K562 (cell line): ENCODE data around the gene DYNLT4. TPM values are rescaled to one million over a fixed set of nuclear protein-coding genes. Genes with fewer than 3 reads are reported as not detected.

Experiments
- ATAC-seq: fragments of 200-7000 bp; cut with Tn5 transposase; 3 replicates; pipeline ENCODE4 v1.9.1; 2020; ENCODE audit warnings: moderate library complexity
- BruUV-seq: library from RNA; stranded (reverse); fragments of 400-500 nt; replicated peaks from 2 replicates; lab custom pipeline; 2021; lab: Mats Ljungman, UMichigan
- CTCF ChIA-PET: fragments of 300-600 bp; formaldehyde crosslinking; extraction: SDS; loops from one replicate; lab custom pipeline; 2021; ENCODE audit warnings: low intra/inter-chr PET ratio; lab: Yijun Ruan, JAX
- POLR2A ChIA-PET: fragments of 300-600, 350-650 bp; sonication (Branson Sonifier 250); formaldehyde crosslinking; extraction: SDS; loops from one replicate; lab custom pipeline; 2021; ENCODE audit warnings: antibody characterized with exemption, inconsistent platforms; lab: Yijun Ruan, JAX
- DNase-seq, 4 experiments: peaks; one replicate each; pipeline versions ENCODE4 v3.0.0 to v3.0.0-alpha.2; 2011 to 2018; ENCODE audit warnings: low spot score in 3 of 4, mixed read lengths in 3 of 4; ENCODE audit errors: extremely low read depth in 1 of 4
- FAIRE-seq: peaks from 2 replicates; lab custom pipeline; 2011; peaks lifted over from hg19 to GRCh38; lab: Jason Lieb, UNC
- H2AFZ ChIP-seq: 2 replicates; pipeline ENCODE4 v1.6.0; 2011; ENCODE audit warnings: low read depth, low read length, control low read depth, inconsistent platforms
- H3K27ac ChIP-seq: fragments of 200-600 bp; 3 replicates; pipeline ENCODE4 v1.8.0; 2011; ENCODE audit warnings: low read depth, mild to moderate bottlenecking, control low read depth, inconsistent platforms, low read length, moderate library complexity, mixed read lengths; ENCODE audit errors: extremely low read depth
- H3K27me3 ChIP-seq, 2 experiments: fragments of 300-600 bp in 1 of 2; 2 replicates in 1 of 2; 3 replicates in 1 of 2; pipeline versions ENCODE4 v1.6.0 to v1.8.0; 2011; ENCODE audit warnings: inconsistent platforms in 2 of 2, low read length in 2 of 2, mild to moderate bottlenecking in 1 of 2, mixed read lengths in 1 of 2, moderate library complexity in 1 of 2; ENCODE audit not compliant: control insufficient read depth in 2 of 2, insufficient read depth in 2 of 2
- H3K36me3 ChIP-seq: fragments of 300-600 bp; 3 replicates; pipeline ENCODE4 v1.8.0; 2011; ENCODE audit warnings: mild to moderate bottlenecking, low read length, inconsistent platforms; ENCODE audit not compliant: control insufficient read depth, insufficient read depth
- H3K4me1 ChIP-seq, 2 experiments: fragments of 200-600 bp in 1 of 2; replicated peaks in 1 of 2; 2 replicates in 1 of 2; 3 replicates in 1 of 2; pipeline versions ENCODE4 v1.5.1 to v1.8.0; 2011; ENCODE audit warnings: inconsistent platforms in 2 of 2, low read length in 2 of 2, mild to moderate bottlenecking in 1 of 2, mixed read lengths in 1 of 2, moderate library complexity in 1 of 2; ENCODE audit not compliant: control insufficient read depth in 2 of 2, insufficient read depth in 2 of 2
- H3K4me2 ChIP-seq: 2 replicates; pipeline ENCODE4 v1.6.1; 2011; ENCODE audit warnings: low read length, control low read depth, inconsistent platforms, mixed read lengths; ENCODE audit not compliant: insufficient read depth
- H3K4me3 ChIP-seq: fragments of 200-600 bp; sonication (generic), shearing (Covaris generic); 2 replicates; pipeline ENCODE4 v1.5.1; 2016; ENCODE audit warnings: control low read depth, inconsistent platforms
- H3K79me2 ChIP-seq: fragments of 200-600 bp; 3 replicates; pipeline ENCODE4 v1.8.0; 2011; ENCODE audit warnings: low read length, inconsistent platforms; ENCODE audit not compliant: control insufficient read depth, insufficient read depth
- H3K9ac ChIP-seq, 2 experiments: 2 replicates each; pipeline versions ENCODE4 v1.6.0 to v1.6.1; 2011; ENCODE audit warnings: low read depth in 2 of 2, low read length in 2 of 2, control low read depth in 1 of 2, inconsistent platforms in 1 of 2, mild to moderate bottlenecking in 1 of 2, mixed read lengths in 1 of 2; ENCODE audit not compliant: insufficient read depth in 1 of 2
- H3K9me1 ChIP-seq: one replicate; pipeline ENCODE4 v1.6.0; 2011; ENCODE audit warnings: inconsistent platforms, mild to moderate bottlenecking, low read length, moderate library complexity; ENCODE audit not compliant: control insufficient read depth, insufficient read depth
- H3K9me3 ChIP-seq: replicated peaks from 2 replicates; pipeline ENCODE4 v1.5.1; 2011; ENCODE audit warnings: low read depth, low read length, inconsistent platforms; ENCODE audit not compliant: control insufficient read depth, insufficient read depth
- H4K20me1 ChIP-seq: replicated peaks from 2 replicates; pipeline ENCODE4 v1.6.1; 2011; ENCODE audit warnings: low read length, inconsistent platforms, mixed read lengths; ENCODE audit not compliant: control insufficient read depth, insufficient read depth
- ADNP ChIP-seq: fragments of 200-800 bp; sonication (Bioruptor generic); IDR thresholded peaks from 2 replicates; pipeline ENCODE4 v1.6.1; 2016; ENCODE audit warnings: missing genetic modification characterization, missing compliant biosample characterization
- ARHGAP35 ChIP-seq: fragments of 450-650 bp; IDR thresholded peaks from 2 replicates; pipeline ENCODE4 v1.6.1; 2018; ENCODE audit not compliant: partially characterized antibody
- FOXJ2 ChIP-seq: fragments of 200-800 bp; sonication (Bioruptor generic); IDR thresholded peaks from 2 replicates; pipeline ENCODE4 v1.6.1; 2016; ENCODE audit warnings: missing genetic modification characterization, missing compliant biosample characterization
- GATAD2A ChIP-seq: fragments of 450-650 bp; IDR thresholded peaks from 2 replicates; pipeline ENCODE4 v1.6.1; 2017
- GTF2E2 ChIP-seq: fragments of 200-800 bp; sonication (Bioruptor generic); IDR thresholded peaks from 2 replicates; pipeline ENCODE4 v1.6.1; 2016; ENCODE audit warnings: missing genetic modification characterization, missing compliant biosample characterization
- MEF2D ChIP-seq: conservative IDR thresholded peaks from 2 replicates; pipeline ENCODE4 v1.6.1; 2016; ENCODE audit warnings: low read depth, missing genetic modification characterization, missing compliant biosample characterization
- NFATC3 ChIP-seq: fragments of 450-650 bp; IDR thresholded peaks from 2 replicates; pipeline ENCODE4 v1.6.1; 2017; ENCODE audit warnings: mild to moderate bottlenecking
- OTX1 ChIP-seq: fragments of 450-650 bp; formaldehyde crosslinking; IDR thresholded peaks from 2 replicates; pipeline ENCODE4 v1.4.0; 2022; ENCODE audit warnings: mild to moderate bottlenecking
- RBM15 ChIP-seq: fragments of 200-400 bp; formaldehyde crosslinking; IDR thresholded peaks from 2 replicates; pipeline ENCODE4 v1.6.1; 2018; ENCODE audit warnings: mild to moderate bottlenecking, low read length, moderate library complexity; ENCODE audit not compliant: insufficient read depth
- SNIP1 ChIP-seq: fragments of 450-650 bp; IDR thresholded peaks from 2 replicates; pipeline ENCODE4 v1.7.1; 2017; ENCODE audit warnings: low read depth, mild to moderate bottlenecking
- ZNF436 ChIP-seq: fragments of 250-450, 450-650 bp; sonication (Bioruptor Pico); formaldehyde crosslinking; IDR thresholded peaks from 2 replicates; pipeline ENCODE4 v1.7.0; 2020; ENCODE audit warnings: mild to moderate bottlenecking
- ZNF668 ChIP-seq: fragments of 250-450 bp; sonication (Bioruptor Pico); IDR thresholded peaks from 2 replicates; pipeline ENCODE4 v1.8.0; 2022; ENCODE audit warnings: mild to moderate bottlenecking, inconsistent platforms
- ZNF695 ChIP-seq: fragments of 450-650 bp; formaldehyde crosslinking; IDR thresholded peaks from 2 replicates; pipeline ENCODE4 v1.4.0; 2020; ENCODE audit warnings: mild to moderate bottlenecking, moderate library complexity
- WGBS: fragments of 100-300 bp; shearing (Covaris generic); methylation state at CpG from one replicate; pipeline ENCODE4 v1.1.6; 2016; ENCODE audit warnings: low coverage, mixed read lengths; ENCODE audit not compliant: insufficient coverage; ENCODE audit errors: missing lambda C conversion rate; 5-methylcytosine and 5-hydroxymethylcytosine counted together
- in situ Hi-C: fragments of 300-500 bp; cut with MboI; formaldehyde crosslinking; loops from 4 replicates; pipeline ENCODE4 v1.15.0; 2018; ENCODE audit warnings: inconsistent platforms, mixed read lengths
- intact Hi-C: fragments of 100-400 bp; cut with micrococcal nuclease; formaldehyde crosslinking; loops from 2 replicates; pipeline ENCODE4 v1.14.2; 2022
- polyA plus RNA-seq, 8 experiments: library from polyadenylated mRNA; depleted of rRNA in 4 of 8; stranded (reverse) in 5 of 8; unstranded in 3 of 8; fragments of >200 nt; fragmentation: Nextera tagmentation in 2 of 8; fragmentation: Illumina TruSeq in 1 of 8; extraction: Ambion mirVana in 2 of 8; extraction: Trizol in 1 of 8; gene quantifications; 2 replicates each; pipeline versions ENCODE4 v1.2.1 to v1.2.3, GENCODE V29; 2011 to 2014; ENCODE audit warnings: inconsistent platforms in 1 of 8, missing spikeins in 1 of 8
- total RNA-seq, 7 experiments: library from RNA; depleted of rRNA in 6 of 7; stranded (reverse); fragments of >200 nt in 6 of 7; fragmentation: Illumina TruSeq in 2 of 7; extraction: Trizol in 2 of 7; gene quantifications; 2 replicates each; pipeline versions ENCODE4 v1.2.1 to v1.2.3, GENCODE V29; 2011 to 2021; ENCODE audit warnings: low replicate concordance in 1 of 7
- TF ChIP-seq, protein P1 (sequence below): fragments of 450-650 bp; formaldehyde crosslinking; IDR thresholded peaks from 2 replicates; pipeline ENCODE4 v1.4.0; 2020; ENCODE audit warnings: mild to moderate bottlenecking, moderate library complexity
- TF ChIP-seq, protein P2 (sequence below): sonication (generic); formaldehyde crosslinking; IDR thresholded peaks from 2 replicates; pipeline ENCODE4 v1.9.0; 2022; ENCODE audit warnings: mild to moderate bottlenecking, missing genetic modification reagents
- TF ChIP-seq, protein P3 (sequence below): fragments of 250-450 bp; sonication (Bioruptor Pico); IDR thresholded peaks from 2 replicates; pipeline ENCODE4 v1.8.0; 2022; ENCODE audit warnings: moderate library complexity, mild to moderate bottlenecking, inconsistent platforms
- TF ChIP-seq, protein P4 (sequence below): fragments of 450-650 bp; formaldehyde crosslinking; IDR thresholded peaks from 2 replicates; pipeline ENCODE4 v1.4.0; 2020; ENCODE audit warnings: mild to moderate bottlenecking, moderate library complexity

DYNLT4 gene
- total and polyA plus RNA-seq, 9 of the 15 experiments (the other 6 are each of a cell fraction or from before 2014, with no cell fraction given), result 0.29 to 0.73 TPM; not detected in 7

DNA sequence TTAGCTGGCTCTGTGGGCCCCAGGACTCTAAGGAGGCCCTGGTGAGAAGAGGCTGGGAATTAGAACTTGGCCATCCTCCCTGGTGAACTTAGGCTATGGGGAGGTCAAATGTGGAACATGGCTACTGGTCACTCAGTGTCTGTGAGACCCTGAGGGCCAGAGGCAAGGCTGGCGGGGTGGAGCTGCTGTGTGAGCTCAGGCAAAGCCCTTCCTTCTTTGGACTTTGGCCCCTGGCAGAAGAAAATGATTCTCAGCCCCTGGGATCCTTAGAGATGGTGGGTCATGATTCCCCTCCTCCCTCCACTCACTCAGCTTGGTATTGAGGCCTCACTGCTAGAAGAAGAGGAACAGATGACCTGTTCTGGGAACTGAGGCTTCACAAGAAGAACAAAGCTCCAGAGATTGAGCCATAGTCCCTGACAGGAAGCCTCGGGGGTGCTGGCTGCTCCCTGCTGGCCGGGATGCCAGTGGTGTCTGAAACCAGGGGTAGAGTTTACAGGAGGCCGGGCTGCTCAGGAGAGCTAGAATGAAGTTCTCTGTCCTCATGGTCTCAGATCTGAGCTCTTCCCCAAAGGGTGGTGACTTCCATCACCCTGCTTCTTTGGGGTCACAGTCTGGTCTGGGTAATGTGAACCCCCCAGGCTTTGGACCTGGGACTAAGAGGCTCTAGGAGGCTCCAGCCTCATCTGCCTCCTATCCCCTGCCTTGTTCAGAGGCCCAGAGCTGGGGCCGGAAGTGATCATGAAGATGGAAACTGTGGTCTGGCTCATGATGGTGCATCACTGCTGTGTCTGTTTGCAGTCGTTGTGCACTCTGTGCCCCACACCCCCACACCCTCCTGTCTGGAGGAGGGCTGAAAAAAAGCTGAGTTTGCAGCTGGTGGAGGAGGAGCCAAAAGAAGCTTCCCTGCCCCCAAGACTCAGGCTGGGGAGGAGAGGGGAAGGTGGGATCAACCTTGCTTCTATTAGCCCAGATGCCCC lies 2.1 kb upstream of the DYNLT4 start:
- Histone ChIP-seq H3K27me3 (no peaks in the 10 kb centered on the region), H3K9ac (peak overlapping the region; percentile 86 to 92), H2AFZ (peak overlapping the region; percentile 96), H3K4me2 (peak overlapping the region; percentile 80), H3K79me2 (peaks cover 14% of the 10 kb centered on the region; the same call in 1 of the 3 replicates), H3K27ac (peak overlapping the region; percentile 100), H3K9me3 (no peaks in the 10 kb centered on the region), H3K9me1 (peaks cover 6% of the 10 kb centered on the region), H3K4me3 (peak overlapping the region; percentile 30), H3K4me1 (peaks cover 59 to 73% of the 10 kb centered on the region in 2 experiments), H3K36me3 (peaks cover 26% of the 10 kb centered on the region; the same call in 2 of the 3 replicates), H4K20me1 (no peaks in the 10 kb centered on the region)
- FAIRE-seq (peak; percentile 78), ATAC-seq (no peak), DNase-seq (peak in 3 of 4 experiments; percentile 36 to 72 (median 56))
- WGBS, result 43% methylated on average over 6 of the region's 6 CpGs
- POLR2A ChIA-PET, result interaction anchor here (0.6 to 16.9 kb wide), 20 partner anchors 9 to 534 kb away, joined by 3 to 594 read pairs (median 5); partner anchors contain the start of genes BEST4, HECTD3, PLK3 and RNU5D-1
- CTCF ChIA-PET, result no interaction called here
- intact Hi-C loops (loop anchor here (10.0 kb wide), 1 partner anchor 174 kb away; no protein-coding TSS in a partner anchor), in situ Hi-C loops (loop anchor here (10.0 kb wide), 1 partner anchor 686 kb away; the partner anchor contains the start of gene TESK2)
- BruUV-seq, result TSS peak; percentile 0
- TF ChIP-seq NFATC3, result no peak
- no peak for TF ChIP-seq ZNF436
- TF ChIP-seq, protein P1, sequence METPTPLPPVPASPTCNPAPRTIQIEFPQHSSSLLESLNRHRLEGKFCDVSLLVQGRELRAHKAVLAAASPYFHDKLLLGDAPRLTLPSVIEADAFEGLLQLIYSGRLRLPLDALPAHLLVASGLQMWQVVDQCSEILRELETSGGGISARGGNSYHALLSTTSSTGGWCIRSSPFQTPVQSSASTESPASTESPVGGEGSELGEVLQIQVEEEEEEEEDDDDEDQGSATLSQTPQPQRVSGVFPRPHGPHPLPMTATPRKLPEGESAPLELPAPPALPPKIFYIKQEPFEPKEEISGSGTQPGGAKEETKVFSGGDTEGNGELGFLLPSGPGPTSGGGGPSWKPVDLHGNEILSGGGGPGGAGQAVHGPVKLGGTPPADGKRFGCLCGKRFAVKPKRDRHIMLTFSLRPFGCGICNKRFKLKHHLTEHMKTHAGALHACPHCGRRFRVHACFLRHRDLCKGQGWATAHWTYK (CRISPR knock-in tag), result no peak
- TF ChIP-seq, protein P2, sequence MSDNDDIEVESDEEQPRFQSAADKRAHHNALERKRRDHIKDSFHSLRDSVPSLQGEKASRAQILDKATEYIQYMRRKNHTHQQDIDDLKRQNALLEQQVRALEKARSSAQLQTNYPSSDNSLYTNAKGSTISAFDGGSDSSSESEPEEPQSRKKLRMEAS (CRISPR knock-in tag), result peak; percentile 11
- no peak for TF ChIP-seq SNIP1
- no peak for TF ChIP-seq GATAD2A
- TF ChIP-seq RBM15, result no peak
- 0 out of 2 replicates have a peak, but pooled peaks have one; percentile 55 for TF ChIP-seq GTF2E2 (tag)
- no peak for TF ChIP-seq MEF2D (tag)
- TF ChIP-seq ZNF668 (CRISPR knock-in tag), result no peak
- no peak for TF ChIP-seq FOXJ2 (tag)
- TF ChIP-seq ZNF695 (CRISPR knock-in tag), result no peak
- no peak for TF ChIP-seq ARHGAP35
- TF ChIP-seq OTX1 (CRISPR knock-in tag), result no peak
- TF ChIP-seq, protein P3, sequence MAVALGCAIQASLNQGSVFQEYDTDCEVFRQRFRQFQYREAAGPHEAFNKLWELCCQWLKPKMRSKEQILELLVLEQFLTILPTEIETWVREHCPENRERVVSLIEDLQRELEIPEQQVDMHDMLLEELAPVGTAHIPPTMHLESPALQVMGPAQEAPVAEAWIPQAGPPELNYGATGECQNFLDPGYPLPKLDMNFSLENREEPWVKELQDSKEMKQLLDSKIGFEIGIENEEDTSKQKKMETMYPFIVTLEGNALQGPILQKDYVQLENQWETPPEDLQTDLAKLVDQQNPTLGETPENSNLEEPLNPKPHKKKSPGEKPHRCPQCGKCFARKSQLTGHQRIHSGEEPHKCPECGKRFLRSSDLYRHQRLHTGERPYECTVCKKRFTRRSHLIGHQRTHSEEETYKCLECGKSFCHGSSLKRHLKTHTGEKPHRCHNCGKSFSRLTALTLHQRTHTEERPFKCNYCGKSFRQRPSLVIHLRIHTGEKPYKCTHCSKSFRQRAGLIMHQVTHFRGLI (CRISPR knock-in tag), result 0 out of 2 replicates have a peak, but pooled peaks have one; percentile 1
- TF ChIP-seq ADNP, result no peak
- TF ChIP-seq, protein P4, sequence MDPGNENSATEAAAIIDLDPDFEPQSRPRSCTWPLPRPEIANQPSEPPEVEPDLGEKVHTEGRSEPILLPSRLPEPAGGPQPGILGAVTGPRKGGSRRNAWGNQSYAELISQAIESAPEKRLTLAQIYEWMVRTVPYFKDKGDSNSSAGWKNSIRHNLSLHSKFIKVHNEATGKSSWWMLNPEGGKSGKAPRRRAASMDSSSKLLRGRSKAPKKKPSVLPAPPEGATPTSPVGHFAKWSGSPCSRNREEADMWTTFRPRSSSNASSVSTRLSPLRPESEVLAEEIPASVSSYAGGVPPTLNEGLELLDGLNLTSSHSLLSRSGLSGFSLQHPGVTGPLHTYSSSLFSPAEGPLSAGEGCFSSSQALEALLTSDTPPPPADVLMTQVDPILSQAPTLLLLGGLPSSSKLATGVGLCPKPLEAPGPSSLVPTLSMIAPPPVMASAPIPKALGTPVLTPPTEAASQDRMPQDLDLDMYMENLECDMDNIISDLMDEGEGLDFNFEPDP (CRISPR knock-in tag), result 0 out of 2 replicates have a peak, but pooled peaks have one; percentile 44
